ENCODE results near the gene DYDC2.
"Not testable (repeated sequence)": the region's sequence is repeated elsewhere in the genome, so short reads cannot be mapped to it uniquely, and the experiment has no call there.

Gene DYDC2

GRCh38 chr10:80414142-80414895 lies 57.7 kb downstream of the DYDC2 start:
- no peak for DNase-seq (ENCODE audit: low read depth)

GRCh38 chr10:80415734-80416478 lies 59.3 kb downstream of the DYDC2 start:
- no peak for DNase-seq (ENCODE audit: low read depth)

GRCh38 chr10:80416479-80417098 lies 60.0 kb downstream of the DYDC2 start:
- no peak for DNase-seq (ENCODE audit: low read depth)

- not testable (repeated sequence) for DNase-seq (ENCODE audit: low read depth)
These were observed 60.7 kb downstream of the DYDC2 start for GRCh38 chr10:80417256-80417655.

Data from stromal cell of bone marrow (primary cell).